ENCODE measurements around the gene TCF4.

TCF4 gene

GRCh38 chr18:55579501-55580270 lies 8.3 kb downstream of the TCF4 start:
- ChIA-PET CTCF (no interaction called here), POLR2A (no interaction called here)
- DNase-seq (ENCODE audit: extremely low spot score) = no peak
- TF ChIP-seq HDGF (IDR thresholded peaks at IDR 0.05; ENCODE audit: borderline replicate concordance) = no peak
- TF ChIP-seq CTBP1 (IDR thresholded peaks at IDR 0.05; ENCODE audit: borderline replicate concordance) = no peak
- no peak for TF ChIP-seq FOXM1 (IDR thresholded peaks at IDR 0.05; ENCODE audit: borderline replicate concordance)
- TF ChIP-seq LEF1 (IDR thresholded peaks at IDR 0.05; ENCODE audit: borderline replicate concordance) = no peak
- TF ChIP-seq NFRKB (IDR thresholded peaks at IDR 0.05) = no peak
- no peak for TF ChIP-seq ELF4 (IDR thresholded peaks at IDR 0.05)
- no peak for TF ChIP-seq BHLHE40 (IDR thresholded peaks at IDR 0.05; ENCODE audit: borderline replicate concordance)
- TF ChIP-seq SUZ12 (IDR thresholded peaks at IDR 0.05) = no peak
- TF ChIP-seq ZNF384 (IDR thresholded peaks at IDR 0.05) = no peak

- DNase-seq (ENCODE audit: extremely low spot score) = no peak
- TF ChIP-seq CTBP1 (IDR thresholded peaks at IDR 0.05; ENCODE audit: borderline replicate concordance) (no peak), PKNOX1 (IDR thresholded peaks at IDR 0.05) (peak; percentile 58)
- CTCF ChIA-PET = no interaction called here
- POLR2A ChIA-PET = no interaction called here
These were observed 10.0 kb downstream of the TCF4 start for GRCh38 chr18:55577812-55578539.

GRCh38 chr18:55576001-55576400 lies 12.0 kb downstream of the TCF4 start:
- CTCF ChIA-PET = interaction anchor here (0.8 kb wide), 1 partner anchor 11 kb away, joined by 3 read pairs; no protein-coding TSS in a partner anchor
- POLR2A ChIA-PET = no interaction called here
- no peak for TF ChIP-seq ARNT (IDR thresholded peaks at IDR 0.05)
- no peak for TF ChIP-seq L3MBTL2 (conservative IDR thresholded peaks at IDR 0.05)
- no peak for TF ChIP-seq CTBP1 (IDR thresholded peaks at IDR 0.05; ENCODE audit: borderline replicate concordance)
- no peak for TF ChIP-seq PKNOX1 (IDR thresholded peaks at IDR 0.05)
- TF ChIP-seq FOXA1 (IDR thresholded peaks at IDR 0.05) = no peak
- no peak for TF ChIP-seq ZNF384 (IDR thresholded peaks at IDR 0.05)
- no peak for TF ChIP-seq SP1 (IDR thresholded peaks at IDR 0.05)
- no peak for TF ChIP-seq ELF4 (IDR thresholded peaks at IDR 0.05)
- TF ChIP-seq NFRKB (IDR thresholded peaks at IDR 0.05) = no peak
- DNase-seq (ENCODE audit: extremely low spot score) = no peak

- DNase-seq (ENCODE audit: extremely low spot score) = no peak
- POLR2A ChIA-PET = no interaction called here
- TF ChIP-seq BHLHE40 (IDR thresholded peaks at IDR 0.05; ENCODE audit: borderline replicate concordance) (no peak), PKNOX1 (IDR thresholded peaks at IDR 0.05) (no peak), SUZ12 (IDR thresholded peaks at IDR 0.05) (no peak), ARNT (IDR thresholded peaks at IDR 0.05) (no peak), TARDBP (IDR thresholded peaks at IDR 0.05) (no peak), FOXM1 (IDR thresholded peaks at IDR 0.05; ENCODE audit: borderline replicate concordance) (no peak), FOXA1 (IDR thresholded peaks at IDR 0.05) (no peak), NFRKB (IDR thresholded peaks at IDR 0.05) (no peak), SP1 (IDR thresholded peaks at IDR 0.05) (no peak), ZNF384 (IDR thresholded peaks at IDR 0.05) (no peak), ELF4 (IDR thresholded peaks at IDR 0.05) (no peak), L3MBTL2 (conservative IDR thresholded peaks at IDR 0.05) (no peak), LEF1 (IDR thresholded peaks at IDR 0.05; ENCODE audit: borderline replicate concordance) (no peak), HDGF (IDR thresholded peaks at IDR 0.05; ENCODE audit: borderline replicate concordance) (no peak), FOXK2 (IDR thresholded peaks at IDR 0.05) (no peak), CTBP1 (IDR thresholded peaks at IDR 0.05; ENCODE audit: borderline replicate concordance) (no peak)
- CTCF ChIA-PET = no interaction called here
These were observed 12.9 kb downstream of the TCF4 start for GRCh38 chr18:55575066-55575465.

GRCh38 chr18:55573386-55573785 lies 14.6 kb downstream of the TCF4 start:
- POLR2A ChIA-PET = no interaction called here
- DNase-seq (ENCODE audit: extremely low spot score) = no peak
- TF ChIP-seq ARNT (IDR thresholded peaks at IDR 0.05) (no peak), HDGF (IDR thresholded peaks at IDR 0.05; ENCODE audit: borderline replicate concordance) (no peak)
- CTCF ChIA-PET = no interaction called here

GRCh38 chr18:55570966-55571365 lies 17.0 kb downstream of the TCF4 start:
- TF ChIP-seq SUZ12 (IDR thresholded peaks at IDR 0.05) (no peak), FOXA1 (IDR thresholded peaks at IDR 0.05) (no peak), CTBP1 (IDR thresholded peaks at IDR 0.05; ENCODE audit: borderline replicate concordance) (no peak), SP1 (IDR thresholded peaks at IDR 0.05) (no peak), PKNOX1 (IDR thresholded peaks at IDR 0.05) (no peak), FOXM1 (IDR thresholded peaks at IDR 0.05; ENCODE audit: borderline replicate concordance) (no peak), LEF1 (IDR thresholded peaks at IDR 0.05; ENCODE audit: borderline replicate concordance) (no peak), FOXK2 (IDR thresholded peaks at IDR 0.05) (no peak), NFRKB (IDR thresholded peaks at IDR 0.05) (no peak), L3MBTL2 (conservative IDR thresholded peaks at IDR 0.05) (no peak), ARNT (IDR thresholded peaks at IDR 0.05) (no peak)
- ChIA-PET POLR2A (no interaction called here), CTCF (no interaction called here)
- DNase-seq (ENCODE audit: extremely low spot score) = no peak

Measured in HEK293T (cell line).